DOHH2 (cell line): ENCODE results near the gene CHERP.

ENCODE experiments used
- H3F3A ChIP-seq: fragments of 200-600 bp; sonication (generic), shearing (Covaris generic); 2 replicates; pipeline ENCODE4 v1.6.0; 2016; ENCODE audit warnings: antibody characterized with exemption, mild to moderate bottlenecking; ENCODE audit not compliant: control insufficient read depth, insufficient read depth
- H3K27ac ChIP-seq: fragments of 200-600 bp; sonication (generic); 2 replicates; pipeline ENCODE4 v1.5.1; 2014; ENCODE audit warnings: low read depth, mild to moderate bottlenecking, low read length, moderate library complexity
- H3K27me3 ChIP-seq: fragments of 200-600 bp; sonication (generic); 2 replicates; pipeline ENCODE4 v1.6.1; 2014; ENCODE audit warnings: mild to moderate bottlenecking, low read length, mixed read lengths; ENCODE audit not compliant: control insufficient read depth
- H3K36me3 ChIP-seq: fragments of 200-600 bp; sonication (generic); 2 replicates; pipeline ENCODE4 v1.6.1; 2014; ENCODE audit warnings: mild to moderate bottlenecking, low read length, moderate library complexity, mixed read lengths; ENCODE audit not compliant: control insufficient read depth
- H3K4me1 ChIP-seq: fragments of 200-600 bp; sonication (generic); 2 replicates; pipeline ENCODE4 v1.6.1; 2014; ENCODE audit warnings: mild to moderate bottlenecking, low read length, mixed read lengths; ENCODE audit not compliant: control insufficient read depth
- H3K4me2 ChIP-seq: fragments of 200-600 bp; sonication (generic); 2 replicates; pipeline ENCODE4 v1.6.0; 2014; ENCODE audit warnings: mild to moderate bottlenecking, low read length, moderate library complexity
- H3K4me3 ChIP-seq: fragments of 200-600 bp; sonication (generic); 2 replicates; pipeline ENCODE4 v1.5.1; 2014; ENCODE audit warnings: mild to moderate bottlenecking, low read length, mixed read lengths
- H3K79me2 ChIP-seq: fragments of 200-600 bp; sonication (generic); 2 replicates; pipeline ENCODE4 v1.6.1; 2014; ENCODE audit warnings: mild to moderate bottlenecking, low read length, mixed read lengths; ENCODE audit not compliant: control insufficient read depth
- H3K9me2 ChIP-seq: fragments of 200-600 bp; sonication (generic); replicated peaks from 2 replicates; pipeline ENCODE4 v1.6.1; 2014; ENCODE audit warnings: mild to moderate bottlenecking, low read length, mixed read lengths; ENCODE audit not compliant: control insufficient read depth
- H3K9me3 ChIP-seq: fragments of 200-600 bp; sonication (generic); 2 replicates; pipeline ENCODE4 v1.6.1; 2014; ENCODE audit warnings: antibody characterized with exemption, low read length, mixed read lengths; ENCODE audit not compliant: control insufficient read depth, insufficient read depth
- H4K20me1 ChIP-seq: fragments of 200-600 bp; sonication (generic); 2 replicates; pipeline ENCODE4 v1.6.0; 2014; ENCODE audit warnings: low read depth, mild to moderate bottlenecking, antibody characterized with exemption, low read length, moderate library complexity; ENCODE audit not compliant: control insufficient read depth, insufficient read depth
- CTCF ChIP-seq: fragments of 200-600 bp; sonication (generic); IDR thresholded peaks from one replicate; pipeline ENCODE4 v1.5.1; 2014; ENCODE audit warnings: antibody characterized with exemption, mild to moderate bottlenecking, low read depth, low read length; ENCODE audit not compliant: poor library complexity, severe bottlenecking
- EZH2phosphoT487 ChIP-seq: fragments of 200-600 bp; sonication (generic); IDR thresholded peaks from 2 replicates; pipeline ENCODE4 v1.6.1; 2017; ENCODE audit warnings: borderline replicate concordance, mild to moderate bottlenecking, antibody characterized with exemption, low read length, moderate library complexity, mixed read lengths

CHERP gene

GRCh38 chr19:16566702-16567101 lies 24.5 kb upstream of the CHERP start:
- peaks cover 77% of the 10 kb centered on the region for H3K36me3 ChIP-seq
- no peak overlapping the region for H3K4me2 ChIP-seq
- H3K9me2 ChIP-seq, result no peaks in the 10 kb centered on the region
- peaks cover 38% of the 10 kb centered on the region for H3K79me2 ChIP-seq
- H3K4me3 ChIP-seq, result no peak overlapping the region
- H3K9me3 ChIP-seq, result no peaks in the 10 kb centered on the region
- no peaks in the 10 kb centered on the region for H3F3A ChIP-seq
- H3K27ac ChIP-seq, result no peak overlapping the region
- no peaks in the 10 kb centered on the region for H4K20me1 ChIP-seq
- H3K27me3 ChIP-seq, result no peaks in the 10 kb centered on the region
- H3K4me1 ChIP-seq, result peaks cover 13% of the 10 kb centered on the region
- TF ChIP-seq CTCF (no peak), EZH2phosphoT487 (no peak)

GRCh38 chr19:16566161-16566560 lies 23.9 kb upstream of the CHERP start:
- no peak overlapping the region for H3K4me3 ChIP-seq
- no peaks in the 10 kb centered on the region for H3F3A ChIP-seq
- H3K4me2 ChIP-seq, result no peak overlapping the region
- peaks cover 9% of the 10 kb centered on the region for H3K4me1 ChIP-seq
- H4K20me1 ChIP-seq, result no peaks in the 10 kb centered on the region
- H3K36me3 ChIP-seq, result peaks cover 81% of the 10 kb centered on the region
- no peaks in the 10 kb centered on the region for H3K27me3 ChIP-seq
- no peak overlapping the region for H3K27ac ChIP-seq
- H3K79me2 ChIP-seq, result peaks cover 33% of the 10 kb centered on the region
- H3K9me3 ChIP-seq, result no peaks in the 10 kb centered on the region
- TF ChIP-seq CTCF, result no peak
- TF ChIP-seq EZH2phosphoT487, result no peak
- no peaks in the 10 kb centered on the region for H3K9me2 ChIP-seq

GRCh38 chr19:16564842-16565241 lies 22.6 kb upstream of the CHERP start:
- no peaks in the 10 kb centered on the region for H3K27me3 ChIP-seq
- no peaks in the 10 kb centered on the region for H3K4me1 ChIP-seq
- TF ChIP-seq CTCF, result no peak
- no peak for TF ChIP-seq EZH2phosphoT487
- H3F3A ChIP-seq, result no peaks in the 10 kb centered on the region
- H3K4me2 ChIP-seq, result no peak overlapping the region
- H3K9me3 ChIP-seq, result no peaks in the 10 kb centered on the region
- H3K79me2 ChIP-seq, result peaks cover 20% of the 10 kb centered on the region
- H3K36me3 ChIP-seq, result peaks cover 79% of the 10 kb centered on the region
- no peaks in the 10 kb centered on the region for H4K20me1 ChIP-seq
- no peaks in the 10 kb centered on the region for H3K9me2 ChIP-seq
- H3K27ac ChIP-seq, result no peak overlapping the region
- H3K4me3 ChIP-seq, result no peak overlapping the region

GRCh38 chr19:16562608-16563025 lies 20.4 kb upstream of the CHERP start:
- peaks cover 67% of the 10 kb centered on the region for H3K36me3 ChIP-seq
- H3F3A ChIP-seq, result no peaks in the 10 kb centered on the region

More at GRCh38 chr19:16562608-16563025, 20.4 kb upstream of the CHERP start:
- Histone ChIP-seq H3K27ac (no peak overlapping the region), H3K9me2 (no peaks in the 10 kb centered on the region), H3K9me3 (no peaks in the 10 kb centered on the region), H3K27me3 (no peaks in the 10 kb centered on the region), H3K79me2 (peaks cover 2% of the 10 kb centered on the region; the same call in 1 of the 2 replicates), H4K20me1 (no peaks in the 10 kb centered on the region), H3K4me2 (no peak overlapping the region), H3K4me1 (no peaks in the 10 kb centered on the region), H3K4me3 (no peak overlapping the region)
- TF ChIP-seq EZH2phosphoT487, result no peak
- no peak for TF ChIP-seq CTCF
